HG02798 (cell line): ENCODE data around the gene PDXK.

Source experiments
- ATAC-seq: cut with Tn5 transposase; IDR thresholded peaks from one replicate; pipeline ENCODE4 v1.9.1; 2021; ENCODE audit warnings: mild to moderate bottlenecking; ENCODE audit not compliant: unreplicated experiment, poor library complexity

PDXK gene

DNA sequence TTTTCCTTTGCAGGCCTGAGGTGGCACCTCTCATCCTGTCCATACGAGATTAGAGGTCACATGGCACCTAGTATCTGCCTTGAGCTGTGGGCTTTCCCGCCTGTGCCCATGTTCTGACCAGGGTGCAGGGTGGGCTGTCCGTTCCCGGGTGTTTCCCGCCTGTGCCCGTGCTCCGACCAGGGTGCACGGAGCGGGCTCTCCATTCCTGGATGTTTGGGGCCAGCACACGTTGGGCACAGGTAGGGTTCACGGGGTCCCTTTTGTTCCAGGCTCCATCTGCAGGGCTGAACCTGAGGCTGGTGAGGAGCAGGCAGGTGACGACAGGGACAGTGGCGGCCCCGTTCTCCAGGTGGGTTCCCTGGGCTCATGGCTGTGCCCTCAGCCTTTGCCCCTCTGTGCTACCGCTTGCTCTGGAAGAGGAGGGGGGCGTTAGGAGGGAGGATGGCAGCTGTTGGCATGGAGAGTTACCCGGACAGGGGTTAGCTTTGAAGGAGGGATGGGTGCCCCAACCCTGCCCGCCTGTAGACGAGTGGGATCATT lies 80.4 kb downstream of the PDXK start:
- ATAC-seq = no peak

DNA sequence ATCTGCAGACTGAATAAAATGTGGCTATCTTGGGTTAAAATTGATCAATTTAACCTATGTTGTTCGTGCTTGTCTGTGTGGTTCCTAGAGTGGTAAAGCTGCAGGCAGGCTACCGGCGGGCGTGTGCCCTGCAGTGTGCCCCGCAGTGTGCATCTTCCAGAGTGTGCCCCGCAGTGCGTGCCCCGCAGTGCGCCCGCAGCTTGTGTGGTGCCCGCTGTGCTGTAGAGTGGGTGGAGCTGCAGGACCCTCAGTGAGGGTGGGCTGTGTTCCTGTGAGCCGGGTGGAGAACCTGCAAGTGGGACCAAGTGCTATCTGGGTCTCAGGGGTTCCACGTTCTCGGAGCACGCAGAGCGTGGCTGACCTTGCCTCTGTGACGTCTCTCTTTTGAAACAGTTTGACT lies 81.2 kb downstream of the PDXK start:
- ATAC-seq = no peak

DNA sequence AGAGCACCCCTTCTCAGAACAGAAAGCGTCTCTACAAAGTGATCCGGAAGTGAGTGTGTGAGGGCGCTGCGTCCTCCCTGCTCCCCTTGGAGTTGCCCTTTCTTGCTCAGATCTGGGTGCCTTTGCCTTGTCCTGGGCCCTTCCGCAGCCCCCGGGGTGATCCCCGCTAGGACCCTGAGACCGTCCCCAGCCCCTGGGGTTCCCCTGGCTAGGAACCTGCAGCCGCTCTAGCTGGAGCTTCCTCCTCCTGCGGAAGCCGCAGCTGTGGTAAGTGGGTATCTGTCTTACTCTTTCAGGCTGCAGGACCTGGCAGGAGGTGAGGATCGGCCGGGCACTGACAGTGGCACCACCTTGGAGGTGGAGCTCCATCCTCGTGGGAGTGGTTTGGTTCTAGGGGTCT lies 81.6 kb downstream of the PDXK start:
- no peak for ATAC-seq

DNA sequence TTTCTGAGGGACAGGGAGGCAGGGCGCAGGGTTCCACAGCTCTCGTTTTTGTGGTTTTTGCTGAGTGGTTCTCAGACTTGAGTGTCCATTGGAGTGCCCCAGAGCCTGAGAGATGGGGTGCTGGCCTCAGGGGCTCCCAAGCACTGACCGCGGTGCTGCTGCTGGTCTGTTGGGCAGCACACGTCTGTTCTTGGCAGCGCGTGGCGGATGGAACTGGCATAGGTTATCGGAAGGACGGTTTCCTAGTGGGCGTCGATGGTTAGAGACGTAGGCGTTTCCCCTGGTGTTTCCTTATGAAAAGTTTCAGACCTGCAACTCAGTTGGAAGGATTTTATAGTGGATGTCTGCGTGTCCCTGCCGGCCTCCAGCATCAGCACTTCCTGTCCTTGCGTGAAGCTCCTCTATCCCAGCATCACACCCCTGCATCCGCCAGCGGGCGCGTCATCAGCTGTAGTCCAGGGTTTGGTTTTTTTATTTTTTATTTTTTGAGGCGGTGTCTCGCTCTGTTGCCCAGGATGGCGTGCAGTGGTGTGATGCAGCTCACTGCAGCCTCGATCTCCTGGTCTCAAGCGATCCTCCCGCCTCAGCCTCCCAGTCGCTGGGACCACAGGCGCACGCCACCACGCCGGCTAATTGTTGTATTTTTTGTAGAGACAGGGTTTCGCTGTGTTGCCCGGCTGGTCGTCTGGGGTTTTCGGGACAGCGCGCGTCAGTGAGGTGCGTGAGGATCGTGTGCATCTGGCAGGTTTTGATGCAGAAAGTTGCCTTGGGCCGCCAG lies 82.3 kb downstream of the PDXK start:
- ATAC-seq = no peak

DNA sequence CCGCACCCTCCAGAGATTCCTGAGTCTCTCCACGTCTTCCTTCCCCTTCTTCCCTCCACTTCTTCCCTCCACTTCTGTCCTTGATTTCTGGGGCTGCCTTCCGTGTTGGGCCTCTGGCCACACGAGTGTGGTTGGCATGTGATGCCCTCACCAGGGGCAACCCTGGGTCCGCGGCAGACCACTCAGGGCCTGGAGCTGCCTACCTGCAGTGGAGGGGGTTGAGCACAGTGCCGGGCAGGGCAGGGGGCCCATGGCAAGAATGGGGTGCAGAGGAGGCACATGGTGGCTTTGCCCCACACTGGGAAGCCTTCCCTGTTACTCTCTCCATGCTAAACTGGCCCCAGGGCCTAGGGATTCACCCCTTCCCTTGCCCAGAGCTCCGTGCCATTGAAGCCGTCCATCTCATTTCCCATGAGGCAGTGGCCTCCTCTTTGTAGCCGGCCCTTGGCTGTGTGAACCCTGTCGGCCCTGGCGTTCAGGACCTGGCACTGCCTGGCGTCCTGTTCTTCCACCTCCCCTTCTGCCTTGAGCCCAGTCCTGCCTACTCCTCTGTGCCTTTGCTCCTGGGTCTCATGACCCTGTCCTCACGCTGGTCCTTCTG lies 83.9 kb downstream of the PDXK start:
- no peak for ATAC-seq

DNA sequence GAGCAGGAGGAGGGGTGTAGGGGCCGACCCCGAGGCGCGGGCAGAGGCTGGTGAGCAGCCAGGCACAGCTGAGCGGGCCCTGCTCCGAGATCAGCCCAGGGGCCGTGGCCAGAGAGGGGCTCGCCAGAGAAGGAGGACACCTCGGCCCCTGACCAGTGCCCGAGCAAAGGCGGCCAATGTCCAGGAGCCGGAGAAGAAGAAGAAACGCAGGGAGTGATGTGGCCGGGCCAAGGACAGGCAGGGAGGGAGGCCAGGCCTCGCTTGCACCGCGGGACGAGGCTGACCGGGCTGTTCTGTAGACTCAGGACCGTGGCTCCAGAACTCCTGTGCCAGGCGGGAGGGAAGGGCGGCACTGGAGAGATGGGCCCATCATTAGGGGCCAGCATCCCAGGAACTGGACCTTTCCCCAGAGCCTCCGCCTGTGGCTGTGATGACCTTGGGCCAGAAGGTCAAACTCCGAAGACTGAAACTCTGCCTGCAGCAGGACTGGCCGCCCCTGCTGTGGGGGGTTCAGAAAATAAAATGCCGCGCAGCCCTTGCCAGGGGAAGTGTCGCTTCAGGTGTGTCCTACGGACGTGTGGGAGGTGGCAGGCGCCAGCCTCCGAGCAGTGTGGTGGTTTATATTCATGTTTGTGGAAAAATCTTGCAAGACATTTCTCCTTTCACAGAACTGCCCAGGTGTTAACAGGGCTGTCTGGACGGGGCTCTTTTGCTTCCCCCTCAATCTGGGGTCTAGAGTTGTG lies 84.8 kb downstream of the PDXK start:
- no peak for ATAC-seq

DNA sequence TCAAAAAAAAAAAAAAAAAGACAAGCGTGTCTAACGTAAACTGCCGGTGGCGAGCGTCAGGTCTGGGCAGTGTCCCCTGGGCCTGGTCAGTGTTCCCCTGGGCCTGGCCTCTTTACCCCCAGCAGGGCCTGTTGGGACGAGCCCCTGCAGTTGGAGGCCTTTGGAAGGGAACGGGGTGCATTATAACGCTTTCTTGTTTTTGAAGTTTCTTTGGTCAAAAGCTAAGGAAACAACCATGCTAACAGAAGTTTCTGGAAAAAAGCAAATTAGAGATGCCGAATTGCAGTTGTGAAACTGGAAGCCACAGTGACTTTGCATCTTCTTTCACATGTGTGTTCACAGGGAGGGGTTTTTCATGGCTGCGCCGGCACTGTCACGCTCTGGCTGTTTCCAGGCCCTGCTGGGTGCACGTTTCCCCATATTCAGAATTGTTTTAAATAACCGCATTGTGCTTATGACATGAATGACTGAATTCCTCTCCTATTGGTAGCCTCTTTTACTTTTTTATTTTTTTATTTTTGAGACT lies 86.4 kb downstream of the PDXK start:
- ATAC-seq = peak; percentile 90

DNA sequence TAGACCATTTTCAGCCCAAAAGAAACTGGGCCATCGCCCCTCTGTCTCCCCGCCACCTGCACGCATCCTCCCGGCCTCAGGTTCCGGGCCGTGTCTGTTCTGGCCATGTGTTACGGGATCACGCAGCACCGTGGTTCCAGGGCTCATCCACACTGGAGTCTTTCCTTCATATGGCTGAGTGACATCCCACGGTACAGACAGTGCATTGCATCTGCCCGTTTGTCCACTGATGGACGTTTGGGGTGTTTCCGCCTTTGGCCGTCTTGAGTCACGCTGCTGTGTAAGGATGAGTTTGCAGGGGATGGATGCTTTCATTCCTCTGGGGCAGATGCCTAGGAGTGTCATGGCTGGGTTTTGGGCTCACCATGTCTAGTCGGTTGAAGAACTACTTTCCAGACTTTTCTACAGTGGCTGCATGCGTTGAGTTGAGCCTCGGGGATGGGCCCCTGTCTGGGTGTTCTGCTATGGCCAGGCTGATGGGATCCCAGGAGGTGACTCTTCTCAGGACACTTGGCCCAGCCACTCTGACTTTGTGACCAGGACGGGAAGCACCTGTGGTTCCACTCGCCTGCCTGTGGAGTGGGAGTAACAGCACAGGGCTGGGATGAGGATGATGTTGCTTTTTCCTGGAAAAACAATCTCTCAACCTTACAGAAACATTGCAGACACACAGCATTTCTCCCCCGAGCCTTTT lies 87.2 kb downstream of the PDXK start:
- ATAC-seq = no peak

DNA sequence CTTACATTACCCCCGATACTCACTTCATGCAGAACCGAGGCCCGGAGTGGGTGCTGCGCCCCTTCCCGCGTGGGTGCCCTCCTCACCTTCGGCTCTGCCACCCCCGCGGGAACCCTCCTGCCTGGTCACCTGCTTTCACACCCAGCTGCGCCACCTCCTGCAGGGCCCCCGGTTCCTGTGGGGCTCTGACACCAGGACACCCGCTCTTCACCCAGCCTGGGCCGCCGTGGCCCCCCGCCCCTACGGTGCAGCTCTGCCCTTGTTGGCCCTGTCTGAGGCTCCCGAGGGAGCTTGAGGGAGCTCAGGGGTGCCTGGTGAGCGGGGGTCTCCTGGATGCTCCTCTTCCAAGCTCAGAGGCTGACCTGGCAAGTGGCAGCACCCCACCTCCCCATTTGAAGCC lies 89.4 kb downstream of the PDXK start:
- no peak for ATAC-seq

DNA sequence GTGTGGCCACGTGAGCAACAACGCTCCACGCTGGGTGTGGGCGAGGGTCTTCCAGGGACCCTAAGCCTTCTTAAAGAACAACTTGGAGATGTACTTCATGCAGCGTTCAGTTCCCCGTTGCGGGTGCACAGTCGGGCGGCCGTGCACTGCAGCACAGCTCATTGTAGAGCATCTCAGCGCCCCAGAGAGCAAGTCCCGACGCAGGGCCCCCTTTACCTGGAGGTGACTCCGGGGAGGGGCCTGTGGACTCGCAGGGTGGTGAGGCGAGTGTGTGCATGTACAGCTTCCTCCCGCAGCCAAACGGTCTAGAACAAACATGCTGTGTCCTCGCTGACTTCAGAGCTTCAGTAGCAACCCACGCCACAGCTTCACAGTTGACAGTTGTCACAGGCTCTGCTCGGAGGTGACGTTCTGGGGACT lies 89.9 kb downstream of the PDXK start:
- no peak for ATAC-seq

DNA sequence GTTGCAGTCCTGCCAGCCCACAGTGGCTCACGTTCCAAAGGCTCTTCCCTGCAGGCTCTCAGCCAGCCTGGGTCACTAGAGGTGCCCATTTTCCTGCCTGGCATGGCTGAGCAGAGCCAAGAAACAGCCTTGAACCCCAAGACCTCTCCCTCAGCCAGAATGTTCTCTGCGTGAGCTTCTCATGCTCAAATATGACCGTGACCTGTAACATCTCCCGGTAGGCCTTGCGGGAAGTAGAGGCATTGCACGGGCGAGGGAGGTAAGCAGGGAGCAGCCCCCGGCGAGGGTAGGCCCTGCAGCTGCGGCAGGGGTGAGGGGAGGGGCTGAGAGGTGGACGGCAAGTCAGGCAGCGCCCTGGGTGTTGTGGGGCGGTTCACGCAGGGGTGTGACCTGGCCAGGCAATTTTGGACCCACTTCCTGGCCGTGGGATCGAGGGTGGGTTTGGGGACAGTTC lies 90.4 kb downstream of the PDXK start:
- no peak for ATAC-seq

DNA sequence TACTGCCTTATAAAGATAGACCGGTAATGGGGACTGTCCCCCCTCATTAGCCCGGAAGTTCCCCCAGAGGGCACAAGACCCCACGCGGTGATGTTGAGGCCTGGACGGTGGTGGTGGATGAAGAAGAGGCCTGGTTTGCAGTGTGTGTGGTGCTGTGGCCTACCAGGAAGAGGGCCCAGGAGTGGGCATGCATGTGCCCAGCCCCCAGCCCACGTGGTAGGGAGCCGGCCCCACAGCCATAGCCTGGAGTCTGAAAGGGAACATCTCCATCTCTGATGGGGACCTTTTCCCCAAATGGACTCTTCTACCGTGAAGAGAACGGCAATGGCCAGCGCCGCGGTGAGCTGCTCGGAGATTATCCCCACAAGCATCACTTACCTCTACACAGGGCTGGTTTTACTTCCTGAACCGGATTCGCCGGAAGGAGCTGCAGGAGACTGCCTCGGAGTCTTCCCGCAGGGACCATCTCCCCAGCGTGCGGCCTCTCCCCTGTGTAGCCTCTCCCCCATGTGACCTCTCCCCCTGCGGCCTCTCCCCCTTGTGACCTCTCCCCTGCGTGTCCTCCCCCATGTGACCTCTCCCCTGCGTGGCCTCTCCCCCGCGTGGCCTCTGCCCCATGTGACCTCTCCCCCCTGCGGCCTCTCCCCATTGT lies 91.0 kb downstream of the PDXK start:
- ATAC-seq = no peak

DNA sequence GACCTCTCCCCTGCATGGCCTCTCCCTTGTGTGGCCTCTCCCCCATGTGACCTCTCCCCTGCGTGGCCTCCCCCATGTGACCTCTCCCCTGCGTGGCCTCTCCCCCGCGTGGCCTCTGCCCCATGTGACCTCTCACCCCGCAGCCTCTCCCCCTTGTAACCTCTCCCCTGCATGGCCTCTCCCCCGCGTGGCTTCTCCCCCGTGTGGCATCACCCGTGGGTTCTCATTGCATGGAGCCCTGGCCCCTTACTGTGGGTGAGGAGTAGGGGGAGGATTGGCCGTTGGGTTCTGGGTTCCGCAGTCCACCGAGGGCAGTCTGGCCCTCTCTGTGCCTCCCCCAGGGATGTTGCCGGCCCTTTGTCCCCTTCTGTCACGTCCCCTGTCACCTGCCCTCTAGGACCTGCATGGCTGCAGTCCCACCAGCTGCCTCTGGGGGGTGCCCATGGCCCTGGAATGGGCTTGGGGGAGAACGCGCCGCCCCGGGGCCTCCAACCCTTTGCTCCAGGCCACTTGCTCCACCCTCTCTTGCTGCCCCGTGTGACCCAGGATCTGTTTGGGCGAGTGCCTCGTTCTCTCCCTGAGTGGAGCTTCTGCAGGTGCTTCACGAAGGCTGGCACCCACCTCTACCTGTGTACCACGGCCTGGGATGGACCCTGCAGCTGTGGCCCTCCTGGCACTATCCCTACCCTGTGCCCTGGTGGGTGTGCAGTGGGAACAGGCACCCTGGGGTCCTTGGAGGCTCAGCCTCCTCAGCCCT lies 91.8 kb downstream of the PDXK start:
- ATAC-seq = peak; percentile 74

DNA sequence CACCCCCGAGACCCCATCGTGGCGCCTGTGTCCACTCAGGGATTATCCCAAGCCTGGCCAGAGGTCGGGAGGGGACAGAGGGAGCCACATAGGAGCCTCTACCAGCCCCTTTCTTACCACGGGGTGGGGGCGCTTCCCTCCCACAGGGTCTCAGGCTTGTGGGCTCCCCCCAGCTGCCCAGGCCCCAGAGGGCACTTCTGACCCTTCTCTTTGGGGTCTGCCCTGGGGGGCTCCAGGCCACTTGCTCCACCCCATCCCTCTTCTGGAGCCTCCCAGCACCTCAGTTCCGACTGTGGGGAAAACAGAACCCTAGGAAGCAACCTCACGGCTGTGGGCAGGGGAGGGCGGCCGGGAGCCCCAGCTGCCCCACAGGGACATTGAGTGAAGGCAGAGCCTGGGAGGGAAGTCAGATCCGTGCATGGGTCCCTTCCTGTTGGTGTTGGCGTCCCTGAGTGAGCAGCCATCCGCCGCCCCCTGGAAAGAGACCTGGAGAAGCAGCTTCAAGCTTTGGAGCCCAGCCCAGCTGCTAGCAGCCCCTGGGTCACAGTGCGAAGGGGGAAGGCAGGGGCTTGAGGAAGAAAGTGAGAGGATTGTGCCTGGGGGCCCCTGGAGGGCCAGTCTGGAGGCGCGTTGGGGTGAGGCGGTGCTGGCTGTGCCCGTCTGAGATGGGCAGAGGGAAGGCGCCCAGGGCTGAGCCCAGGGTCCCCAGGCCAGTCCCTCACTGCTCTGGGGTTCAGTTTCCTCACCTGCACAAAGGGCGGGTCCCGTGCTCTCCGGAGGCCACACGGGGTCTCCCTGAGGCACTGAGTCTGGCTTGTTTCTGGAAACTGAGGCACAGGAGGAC lies 92.6 kb downstream of the PDXK start:
- no peak for ATAC-seq
